CD14-positive monocyte (primary cell): ENCODE results near the gene ATG10. TPM values are rescaled to one million over a fixed set of nuclear protein-coding genes. Genes with fewer than 3 reads are reported as not detected.

Experiments
- DNase-seq, 3 donors: peaks; one replicate each; pipeline ENCODE4 v3.0.0-alpha.2; 2011 to 2022
- H2AFZ ChIP-seq: 2 replicates; pipeline ENCODE4 v1.6.0; 2012; ENCODE audit warnings: mild to moderate bottlenecking, low read depth, low read length, inconsistent platforms; ENCODE audit not compliant: insufficient read depth, poor library complexity, severe bottlenecking
- H3K27ac ChIP-seq, 2 donors: 1 replicate in 1 of 2; 2 replicates in 1 of 2; pipeline ENCODE4 v1.5.1; 2012 to 2013; ENCODE audit warnings: low read length in 2 of 2, control low read depth in 1 of 2, inconsistent platforms in 1 of 2, low read depth in 1 of 2, mild to moderate bottlenecking in 1 of 2
- H3K27me3 ChIP-seq, 2 donors: one replicate each; pipeline versions ENCODE4 v1.6.0 to v1.6.1; 2011 to 2013; ENCODE audit warnings: low read length in 2 of 2; ENCODE audit not compliant: control insufficient read depth in 2 of 2, insufficient read depth in 2 of 2
- H3K36me3 ChIP-seq, 2 donors: replicated peaks in 1 of 2; 1 replicate in 1 of 2; 2 replicates in 1 of 2; pipeline versions ENCODE4 v1.5.1 to v1.6.1; 2012 to 2013; ENCODE audit warnings: low read length in 2 of 2, control low read depth in 1 of 2, inconsistent platforms in 1 of 2, mild to moderate bottlenecking in 1 of 2; ENCODE audit not compliant: insufficient read depth in 2 of 2, control insufficient read depth in 1 of 2
- H3K4me1 ChIP-seq, 2 donors: 1 replicate in 1 of 2; 2 replicates in 1 of 2; pipeline versions ENCODE4 v1.5.1 to v1.6.1; 2012 to 2013; ENCODE audit warnings: low read length in 2 of 2, control low read depth in 1 of 2, inconsistent platforms in 1 of 2, mild to moderate bottlenecking in 1 of 2, moderate library complexity in 1 of 2; ENCODE audit not compliant: insufficient read depth in 2 of 2, control insufficient read depth in 1 of 2
- H3K4me2 ChIP-seq: replicated peaks from 2 replicates; pipeline ENCODE3; 2012; ENCODE audit warnings: low read length, moderate library complexity, mild to moderate bottlenecking; ENCODE audit not compliant: poor library complexity, severe bottlenecking; ENCODE audit errors: extremely low read depth
- H3K4me3 ChIP-seq, 3 experiments: fragments of 200-600 bp in 1 of 3; sonication (generic) in 1 of 3; replicated peaks in 1 of 3; 1 replicate in 2 of 3; 2 replicates in 1 of 3; pipeline ENCODE4 v1.5.1; 2011 to 2013; ENCODE audit warnings: low read length in 3 of 3, mild to moderate bottlenecking in 3 of 3, control low read depth in 2 of 3, low read depth in 2 of 3, inconsistent platforms in 1 of 3, moderate library complexity in 1 of 3
- H3K79me2 ChIP-seq: 2 replicates; pipeline ENCODE4 v1.6.0; 2012; ENCODE audit warnings: mild to moderate bottlenecking, control low read depth, inconsistent platforms, low read length, moderate library complexity; ENCODE audit not compliant: insufficient read depth
- H3K9ac ChIP-seq: 2 replicates; pipeline ENCODE4 v1.6.0; 2017; ENCODE audit warnings: low read length, mild to moderate bottlenecking; ENCODE audit not compliant: insufficient read depth, poor library complexity, severe bottlenecking
- H3K9me3 ChIP-seq, 2 donors: replicated peaks in 1 of 2; 1 replicate in 1 of 2; 2 replicates in 1 of 2; pipeline versions ENCODE4 v1.5.1 to v1.6.1; 2012 to 2013; ENCODE audit warnings: low read length in 2 of 2, control low read depth in 1 of 2; ENCODE audit not compliant: control insufficient read depth in 1 of 2, insufficient read depth in 1 of 2
- H4K20me1 ChIP-seq: 2 replicates; pipeline ENCODE4 v1.6.0; 2012; ENCODE audit warnings: mild to moderate bottlenecking, low read length, control low read depth, moderate library complexity; ENCODE audit not compliant: insufficient read depth
- H3K27ac Mint-ChIP-seq, 7 donors: one replicate each; pipeline ENCODE4 v1.8.0; 2020; ENCODE audit warnings: mild to moderate bottlenecking in 7 of 7, mixed read lengths in 7 of 7, moderate library complexity in 6 of 7, inconsistent platforms in 2 of 7
- H3K27me3 Mint-ChIP-seq, 3 donors: one replicate each; pipeline ENCODE4 v1.8.0; 2021 to 2022; ENCODE audit warnings: low read depth in 3 of 3, mild to moderate bottlenecking in 3 of 3, mixed read lengths in 3 of 3, moderate library complexity in 3 of 3, inconsistent platforms in 1 of 3
- H3K36me3 Mint-ChIP-seq, 2 donors: one replicate each; pipeline ENCODE4 v1.8.0; 2020; ENCODE audit warnings: mixed read lengths in 2 of 2, inconsistent platforms in 1 of 2, mild to moderate bottlenecking in 1 of 2
- H3K4me1 Mint-ChIP-seq: one replicate; pipeline ENCODE4 v1.8.0; 2020; ENCODE audit warnings: mild to moderate bottlenecking, mixed read lengths
- H3K4me3 Mint-ChIP-seq, 2 donors: one replicate each; pipeline ENCODE4 v1.8.0; 2020; ENCODE audit warnings: mild to moderate bottlenecking in 2 of 2, mixed read lengths in 2 of 2, moderate library complexity in 1 of 2
- H3K9me3 Mint-ChIP-seq, 7 donors: one replicate each; pipeline ENCODE4 v1.8.0; 2020 to 2022; ENCODE audit warnings: mixed read lengths in 7 of 7, mild to moderate bottlenecking in 6 of 7, moderate library complexity in 6 of 7, inconsistent platforms in 2 of 7
- CTCF ChIP-seq: fragments of 200-600 bp; IDR thresholded peaks from one replicate; pipeline ENCODE4 v1.8.0; 2022; ENCODE audit warnings: antibody characterized with exemption, mild to moderate bottlenecking
- WGBS: methylation state at CpG from one replicate; pipeline ENCODE4 v1.1.5; 2013; ENCODE audit warnings: missing lambda C conversion rate; ENCODE audit not compliant: insufficient coverage; 5-methylcytosine and 5-hydroxymethylcytosine counted together
- intact Hi-C, 2 donors: fragments of 100-400 bp; cut with micrococcal nuclease; formaldehyde crosslinking; loops; one replicate each; pipeline versions ENCODE4 v1.15.0 to v1.15.1; 2023
- polyA plus RNA-seq, 3 donors: library from polyadenylated mRNA; depleted of rRNA in 1 of 3; unstranded in 2 of 3; stranded (reverse) in 1 of 3; fragments of 300-500 nt in 2 of 3; fragments of >200 nt in 1 of 3; fragmentation: Illumina TruSeq in 2 of 3; gene quantifications; 1 replicate in 2 of 3; 2 replicates in 1 of 3; pipeline ENCODE4 v1.2.3, GENCODE V29; 2012 to 2021

Gene ATG10
- polyA plus RNA-seq, 3 donors: 2.1 to 7.9 (median 5.6) TPM

- Histone ChIP-seq H4K20me1 (no peaks in the 10 kb centered on the region), H3K36me3 (peaks cover 25 to 38% of the 10 kb centered on the region in 2 donors), H3K9me3 (no peaks in the 10 kb centered on the region), H3K27me3 (no peaks in the 10 kb centered on the region), H3K79me2 (peaks cover 19% of the 10 kb centered on the region), H3K4me2 (peak overlapping the region; percentile 86), H3K4me1 (peaks cover 16% of the 10 kb centered on the region in 2 donors), H3K27ac (peak overlapping the region in 1 of 2 donors; percentile 86), H3K4me3 (peak overlapping the region; percentile 70 to 87 (median 80)), H3K9ac (peak overlapping the region; percentile 89), H2AFZ (peak overlapping the region; percentile 90)
- DNase-seq: no peak
- 29% methylated on average over 4 of the region's 11 CpGs for WGBS
- TF ChIP-seq CTCF: no peak
- H3K27me3 Mint-ChIP-seq: peaks cover 0 to 1% (median 0%) of the 10 kb centered on the region in 3 donors
- H3K27ac Mint-ChIP-seq: peak overlapping the region in 4 of 7 donors; percentile 89 to 97 (median 93)
- H3K4me3 Mint-ChIP-seq: peak overlapping the region; percentile 91 to 95
- intact Hi-C loops: loop anchor here in 1 of 2 donors (5.0 kb wide), 1 partner anchor 975 kb away; the partner anchor contains the start of gene ZCCHC9
- H3K4me1 Mint-ChIP-seq: peaks cover 18% of the 10 kb centered on the region
- no peaks in the 10 kb centered on the region for H3K9me3 Mint-ChIP-seq
- peaks cover 28 to 40% of the 10 kb centered on the region in 2 donors for H3K36me3 Mint-ChIP-seq
Observed at GRCh38 chr5:82276800-82277612, 305.2 kb downstream of the ATG10 start.

GRCh38 chr5:82277613-82277986 is 305.8 kb downstream of the ATG10 start:
- no peaks in the 10 kb centered on the region for H3K9me3 ChIP-seq

More at GRCh38 chr5:82277613-82277986, 305.8 kb downstream of the ATG10 start:
- H3K27ac Mint-ChIP-seq: peak overlapping the region; percentile 69 to 99 (median 97)
- intact Hi-C loops: loop anchor here in 1 of 2 donors (5.0 kb wide), 1 partner anchor 975 kb away; the partner anchor contains the start of gene ZCCHC9
- H3K9ac ChIP-seq: peak overlapping the region; percentile 89
- TF ChIP-seq CTCF: no peak
- peaks cover 0 to 1% (median 0%) of the 10 kb centered on the region in 3 donors for H3K27me3 Mint-ChIP-seq
- peaks cover 16% of the 10 kb centered on the region in 2 donors for H3K4me1 ChIP-seq
- peak overlapping the region; percentile 70 to 87 (median 80) for H3K4me3 ChIP-seq
- H3K4me3 Mint-ChIP-seq: peak overlapping the region; percentile 91 to 95
- no peaks in the 10 kb centered on the region for H3K9me3 Mint-ChIP-seq
- peaks cover 19% of the 10 kb centered on the region for H3K79me2 ChIP-seq
- peak overlapping the region; percentile 34 to 86 for H3K27ac ChIP-seq
- peaks cover 18% of the 10 kb centered on the region for H3K4me1 Mint-ChIP-seq
- H3K36me3 Mint-ChIP-seq: peaks cover 26 to 38% of the 10 kb centered on the region in 2 donors
- no peaks in the 10 kb centered on the region for H3K27me3 ChIP-seq
- no peaks in the 10 kb centered on the region for H4K20me1 ChIP-seq
- H3K4me2 ChIP-seq: peak overlapping the region; percentile 86
- WGBS: 3% methylated on average over 15 of the region's 15 CpGs
- peak overlapping the region; percentile 90 for H2AFZ ChIP-seq
- peaks cover 25 to 36% of the 10 kb centered on the region in 2 donors for H3K36me3 ChIP-seq
- no peak for DNase-seq
